GM19025 (cell line): ENCODE measurements around the gene CLCA1.

Experiments used
- ATAC-seq: cut with Tn5 transposase; IDR thresholded peaks from one replicate; pipeline ENCODE4 v1.9.1; 2021; ENCODE audit warnings: mild to moderate bottlenecking, low read depth, moderate library complexity; ENCODE audit not compliant: unreplicated experiment

Gene CLCA1

DNA sequence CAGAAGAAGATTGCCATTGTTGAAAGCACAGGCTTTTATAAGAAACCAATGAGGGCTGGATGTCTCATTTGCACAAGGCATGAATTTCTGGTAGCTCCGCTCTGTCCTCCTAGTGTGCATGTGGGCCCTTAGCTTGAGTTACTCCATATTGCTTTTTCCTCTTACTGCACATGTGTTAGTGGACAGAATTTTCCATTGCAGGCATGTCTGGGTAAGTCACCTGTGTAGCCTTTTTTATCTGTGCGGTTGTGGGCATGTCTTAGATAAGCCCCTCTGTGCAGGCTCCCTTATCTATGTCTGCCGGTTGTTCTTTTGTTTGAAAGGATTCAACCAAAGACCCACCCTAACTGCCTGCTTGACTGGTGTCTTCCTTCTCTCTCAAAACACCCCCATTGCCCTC is 7.2 kb upstream of the CLCA1 start:
- no peak for ATAC-seq

DNA sequence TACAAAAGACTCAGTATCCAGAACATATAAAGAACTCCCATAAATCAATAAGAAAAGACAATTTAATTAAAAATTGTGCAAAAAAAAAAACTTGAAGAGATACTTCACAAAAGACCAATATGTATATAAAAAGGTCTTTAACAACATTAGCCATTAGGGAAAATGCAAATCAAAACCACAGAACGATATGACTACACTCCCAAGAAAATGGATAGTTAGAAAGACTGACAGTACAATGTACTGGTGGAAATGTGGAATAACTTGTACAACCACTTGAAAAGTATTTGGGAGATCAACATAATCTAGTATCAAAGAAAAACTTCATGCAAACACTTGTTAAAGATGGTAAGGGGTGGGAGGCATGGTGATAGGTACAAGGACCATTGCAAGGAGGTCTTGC is 3.9 kb upstream of the CLCA1 start:
- no peak for ATAC-seq

DNA sequence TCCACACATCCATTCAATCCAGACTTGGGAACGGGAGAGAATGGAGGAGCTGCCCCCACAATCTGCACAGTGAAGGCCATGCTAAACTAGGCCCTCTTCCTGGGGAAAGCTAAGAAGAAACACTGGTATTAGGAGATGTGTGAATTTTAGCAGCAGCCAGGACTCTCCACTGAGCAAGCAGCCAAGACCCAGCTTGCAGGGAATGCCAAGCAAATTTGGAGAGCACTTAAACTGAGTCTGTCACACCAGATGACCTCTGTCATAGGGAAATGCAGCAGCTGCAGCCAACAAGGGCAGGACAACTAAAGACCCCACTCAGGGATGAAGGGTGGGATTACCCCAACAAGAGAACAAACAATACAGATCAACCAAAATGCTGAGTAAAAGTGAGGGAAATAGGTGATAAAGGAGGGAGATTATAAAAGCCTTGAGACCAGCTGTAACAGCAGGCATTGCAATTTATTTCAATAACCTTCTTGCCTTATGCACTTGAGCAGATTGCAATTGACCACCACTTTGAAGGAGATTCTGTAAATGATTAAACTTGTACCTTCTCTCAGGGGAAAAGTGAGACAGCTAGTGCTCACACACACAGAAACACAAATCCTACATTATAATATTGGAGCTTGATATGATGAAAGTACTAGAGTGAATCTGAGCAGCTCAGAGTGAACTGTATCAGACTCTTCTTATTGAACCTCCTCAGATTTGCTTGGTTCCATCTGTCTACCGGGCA is 2.5 kb upstream of the CLCA1 start:
- no peak for ATAC-seq

DNA sequence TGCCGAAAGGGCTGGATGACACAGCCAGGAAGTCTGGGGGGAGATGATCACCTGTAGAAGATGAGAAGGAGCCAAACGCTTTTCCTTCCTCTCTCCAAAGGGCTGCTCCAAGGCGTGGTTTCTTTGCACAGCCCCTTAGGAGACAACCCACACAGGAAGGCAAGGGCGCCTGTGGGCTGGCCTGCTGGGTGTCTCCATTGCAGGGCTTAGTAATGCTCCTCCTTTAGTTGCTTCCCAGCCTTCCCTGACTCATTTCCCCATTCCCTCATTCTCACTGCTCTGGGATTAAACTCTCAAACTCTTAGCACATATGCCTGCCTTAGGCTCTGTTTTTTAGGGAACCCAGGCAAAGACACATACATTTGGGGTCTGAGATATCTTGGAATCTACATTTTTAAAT is 1.7 kb upstream of the CLCA1 start:
- ATAC-seq, result no peak

DNA sequence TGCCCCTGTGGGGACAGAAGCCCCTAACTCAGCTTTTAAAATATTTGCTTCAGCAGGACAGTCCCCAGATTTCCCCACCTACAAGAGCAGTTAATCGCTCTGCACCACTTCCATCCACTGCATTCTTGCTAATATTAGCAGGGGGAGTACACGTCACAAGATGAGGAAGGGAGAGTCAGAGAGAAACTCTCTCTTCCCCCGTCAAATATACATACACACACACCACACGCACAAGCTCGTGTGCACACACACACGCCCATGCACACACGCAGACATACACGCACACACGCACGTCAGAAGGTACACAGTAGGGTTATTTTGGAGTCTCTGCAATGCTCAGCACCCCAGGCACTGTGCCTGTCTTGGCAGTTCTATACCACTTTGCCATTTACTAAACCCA is 2.1 kb downstream of the CLCA1 start:
- no peak for ATAC-seq

GRCh38 chr1:86471291-86471690 is 2.6 kb downstream of the CLCA1 start:
- no peak for ATAC-seq

- no peak for ATAC-seq
Observed at GRCh38 chr1:86472152-86472551, 3.4 kb downstream of the CLCA1 start.

- ATAC-seq, result no peak
Observed at GRCh38 chr1:86472767-86473166, 4.0 kb downstream of the CLCA1 start.

DNA sequence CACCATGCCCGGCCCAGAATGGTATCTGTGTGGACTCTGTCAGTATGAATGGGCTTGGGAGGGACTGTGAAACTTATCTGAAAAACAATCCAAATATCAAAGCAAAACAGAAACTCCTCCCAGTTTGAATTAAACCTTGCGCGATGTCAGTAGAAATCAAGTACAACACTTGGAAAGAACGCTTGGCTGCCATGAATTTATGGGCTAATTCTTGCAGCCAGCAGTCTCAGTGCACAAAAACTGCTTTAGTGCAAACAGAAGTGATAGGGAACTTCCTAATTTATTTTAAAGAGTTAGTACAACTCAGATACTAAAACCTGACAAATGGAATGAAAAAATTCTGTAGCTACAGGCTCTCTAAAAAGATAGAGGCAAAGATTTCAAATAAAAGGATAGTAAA is 8.5 kb downstream of the CLCA1 start:
- no peak for ATAC-seq

- ATAC-seq, result no peak
Observed at GRCh38 chr1:86477682-86478081, 9.0 kb downstream of the CLCA1 start.

- ATAC-seq, result no peak
Observed at GRCh38 chr1:86478416-86479156, 9.9 kb downstream of the CLCA1 start.

DNA sequence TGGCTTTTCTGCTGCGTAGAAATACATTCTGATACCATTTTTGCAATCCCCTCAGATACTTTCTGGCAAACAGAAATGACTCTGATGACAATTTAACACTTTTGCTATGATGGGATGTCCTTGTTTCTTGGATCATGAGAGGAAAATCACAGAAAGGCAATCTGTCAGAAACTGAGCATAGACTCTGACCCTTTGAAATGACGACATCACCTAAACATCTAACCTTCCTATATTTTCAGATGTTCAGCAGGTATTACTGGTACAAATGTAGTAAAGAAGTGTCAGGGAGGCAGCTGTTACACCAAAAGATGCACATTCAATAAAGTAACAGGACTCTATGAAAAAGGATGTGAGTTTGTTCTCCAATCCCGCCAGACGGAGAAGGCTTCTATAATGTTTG is 13.2 kb downstream of the CLCA1 start:
- no peak for ATAC-seq

- ATAC-seq, result no peak
Observed at GRCh38 chr1:86487131-86487810, 18.5 kb downstream of the CLCA1 start.

DNA sequence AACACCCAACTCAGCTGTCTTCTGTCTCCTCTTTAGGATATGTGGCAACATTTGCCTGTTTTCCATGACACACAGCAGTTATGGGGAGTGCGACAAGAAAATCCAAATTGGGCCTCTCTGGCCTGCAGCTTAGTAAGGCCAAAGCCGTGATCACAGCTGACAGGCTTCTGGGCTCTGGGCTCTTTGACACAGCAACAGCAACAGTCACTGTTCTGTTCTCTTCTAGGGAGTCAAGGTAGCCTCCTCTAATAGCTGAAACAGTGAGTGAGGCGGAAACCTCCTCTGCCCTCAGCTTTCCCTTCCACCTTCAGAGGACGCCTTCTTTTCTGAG is 19.0 kb downstream of the CLCA1 start:
- no peak for ATAC-seq

DNA sequence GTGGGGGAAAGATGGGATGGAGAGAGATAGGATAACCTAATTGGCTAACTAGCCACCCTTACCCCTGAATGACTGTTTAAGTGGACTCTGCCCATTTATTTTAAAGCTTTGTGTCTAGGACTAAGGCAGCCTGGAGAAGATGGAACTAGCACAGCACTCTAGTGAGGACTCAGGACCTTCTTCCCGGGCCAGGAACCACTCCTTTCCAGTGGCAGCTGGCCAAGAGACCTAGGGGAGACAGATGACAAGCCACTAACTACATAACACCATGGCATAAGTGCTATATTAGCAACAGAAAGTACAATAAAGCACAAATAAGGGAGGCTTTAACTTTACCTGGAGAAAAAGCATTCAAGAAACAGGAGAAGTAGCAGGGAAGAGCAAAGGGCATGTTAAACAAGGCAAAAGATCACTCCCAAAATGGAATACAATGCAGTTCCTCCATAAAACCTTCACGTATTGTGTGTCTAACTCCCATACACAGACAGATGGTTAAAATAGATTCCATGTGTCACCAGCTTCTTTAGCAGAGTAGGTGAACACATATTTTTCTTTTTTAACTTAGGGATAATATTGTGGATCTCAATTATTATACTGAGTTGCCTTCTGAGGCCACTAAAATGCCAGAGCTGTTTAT is 20.6 kb downstream of the CLCA1 start:
- ATAC-seq, result no peak

- no peak for ATAC-seq
Observed at GRCh38 chr1:86491171-86491950, 22.6 kb downstream of the CLCA1 start.

GRCh38 chr1:86498281-86498680 is 29.6 kb downstream of the CLCA1 start:
- no peak for ATAC-seq

DNA sequence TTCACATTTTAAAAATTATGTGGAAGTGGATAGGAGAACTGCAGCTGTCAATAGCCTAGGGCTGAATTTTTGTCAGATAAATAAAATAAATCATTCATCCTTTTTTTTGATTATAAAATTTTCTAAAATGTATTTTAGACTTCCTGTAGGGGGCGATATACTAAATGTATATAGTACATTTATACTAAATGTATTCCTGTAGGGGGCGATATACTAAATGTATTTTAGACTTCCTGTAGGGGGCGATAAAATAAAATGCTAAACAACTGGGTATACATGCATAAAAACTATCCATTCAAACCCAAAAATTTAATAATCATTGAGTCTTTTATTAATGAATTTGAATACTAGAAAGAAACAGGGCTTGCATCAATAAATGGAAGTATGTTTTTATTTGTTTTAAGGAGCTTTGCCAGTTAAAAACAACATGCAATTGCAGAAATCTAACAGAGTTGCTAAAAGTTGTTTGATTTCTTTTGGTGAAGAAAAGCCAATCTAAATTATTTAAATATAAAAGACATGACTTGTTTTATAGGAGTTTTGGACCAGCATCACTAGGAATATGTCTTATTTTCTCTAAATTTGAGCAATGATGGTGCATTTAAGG is 31.4 kb downstream of the CLCA1 start:
- no peak for ATAC-seq

GRCh38 chr1:86500714-86501113 is 32.0 kb downstream of the CLCA1 start:
- no peak for ATAC-seq

- peak; percentile 66 for ATAC-seq
Observed at GRCh38 chr1:86502125-86502646, 33.5 kb downstream of the CLCA1 start.
